Measurements from ENCODE around the gene STARD8. TPM values are rescaled to one million over a fixed set of nuclear protein-coding genes. Genes with fewer than 3 reads are reported as not detected.
"Not testable (repeated sequence)": the region's sequence is repeated elsewhere in the genome, so short reads cannot be mapped to it uniquely, and the experiment has no call there.

The STARD8 gene
- total and polyA plus RNA-seq, 2 donors (not counting 3 experiments of a cell fraction or from before 2014, with no cell fraction given) = 6.8 to 14.8 TPM

- intact Hi-C loops (cut with micrococcal nuclease) = no loop called here
- ChIA-PET POLR2A (no interaction called here), CTCF (interaction anchor here (1.1 kb wide), 1 partner anchor 82 kb away, joined by 3 read pairs; no protein-coding TSS in a partner anchor)
- DNase-seq (ENCODE audit: low read depth, low spot score) (no peak), FAIRE-seq (peak; percentile 37)
- Histone ChIP-seq H3K9me1 (replicated peaks; ENCODE audit: control insufficient read depth, extremely low read depth, insufficient read depth, low read length) (no peaks in the 10 kb centered on the region), H3K79me2 (ENCODE audit: control insufficient read depth, insufficient read depth, low read length) (no peaks in the 10 kb centered on the region), H2AFZ (ENCODE audit: low read depth, low read length) (no peak overlapping the region), H3K9ac (replicated peaks; ENCODE audit: extremely low read depth, insufficient read depth, low read length) (no peak overlapping the region), H3K27me3 (ENCODE audit: control insufficient read depth in 2 of 2, insufficient read depth in 2 of 2, low read length in 2 of 2) (peaks cover 0 to 3% of the 10 kb centered on the region in 2 experiments), H3K4me2 (ENCODE audit: insufficient read depth, low read length) (no peak overlapping the region), H3K4me3 (replicated peaks in 1 of 3; ENCODE audit: insufficient read depth in 1 of 3, low read depth in 1 of 3, low read length in 3 of 3) (no peak overlapping the region), H3K27ac (ENCODE audit: insufficient read depth, low read depth, low read length) (no peak overlapping the region), H3K36me3 (ENCODE audit: control insufficient read depth in 2 of 2, extremely low read depth in 1 of 2, insufficient read depth in 2 of 2, low read length in 2 of 2) (no peaks in the 10 kb centered on the region), H4K20me1 (replicated peaks; ENCODE audit: control insufficient read depth, extremely low read depth, insufficient read depth, low read length) (no peaks in the 10 kb centered on the region), H3K4me1 (ENCODE audit: control insufficient read depth, extremely low read depth, insufficient read depth, low read length) (no peaks in the 10 kb centered on the region), H3K9me3 (replicated peaks; ENCODE audit: control insufficient read depth, insufficient read depth, low read length) (no peaks in the 10 kb centered on the region)
- BruUV-seq (replicated peaks) = no TSS peak
- TF ChIP-seq CTCF (IDR thresholded peaks at IDR 0.05; ENCODE audit: extremely low read depth in 1 of 2, insufficient read depth in 1 of 2, low read depth in 1 of 2, low read length in 2 of 2) (no peak), POLR2AphosphoS5 (IDR thresholded peaks at IDR 0.05; ENCODE audit: insufficient read depth, low read depth, low read length) (no peak), MYC (IDR thresholded peaks at IDR 0.05; ENCODE audit: low read depth, low read length) (no peak), JUN (IDR thresholded peaks at IDR 0.05; ENCODE audit: borderline replicate concordance, insufficient read depth, insufficient read length, low read depth) (no peak), MAX (IDR thresholded peaks at IDR 0.05; ENCODE audit: insufficient read depth, insufficient read length) (no peak), EZH2 (IDR thresholded peaks at IDR 0.05; ENCODE audit: borderline replicate concordance, low read depth, low read length, severe bottlenecking) (no peak), GATA2 (IDR thresholded peaks at IDR 0.05; ENCODE audit: insufficient read depth, insufficient read length, low read depth, low read length) (no peak), POLR2A (IDR thresholded peaks at IDR 0.05; ENCODE audit: low read depth, low read length) (no peak), FOS (IDR thresholded peaks at IDR 0.05; ENCODE audit: borderline replicate concordance, insufficient read depth, low read length) (no peak)
- dilution Hi-C loops (cut with MboI; ENCODE audit: extremely low pct_ligation_motif_present, low sequenced_read_pairs) = no loop called here
Observed at GRCh38 chrX:68627986-68628385, 19.5 kb upstream of the STARD8 start.

DNA sequence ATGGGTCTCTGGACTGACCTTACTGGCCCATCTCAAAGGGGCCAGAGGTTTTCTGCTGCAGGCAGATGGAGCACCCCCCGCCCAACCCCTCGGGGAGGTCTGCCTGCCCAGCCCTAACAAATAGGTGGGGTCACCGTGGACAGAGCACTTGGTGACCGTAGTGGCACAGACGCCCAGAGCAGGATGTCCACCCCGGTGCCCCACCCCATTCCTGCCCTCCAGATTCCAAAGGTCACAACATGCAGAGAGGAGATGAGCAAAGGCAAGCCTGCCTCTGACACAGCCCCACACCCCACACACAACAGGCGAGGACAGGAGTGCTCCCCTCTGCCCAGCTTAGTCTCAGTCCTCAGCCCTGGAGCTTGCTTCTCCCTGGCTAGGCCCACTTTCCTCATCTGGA, 17.5 kb upstream of the STARD8 start:
- peak; percentile 74 for FAIRE-seq
- CTCF ChIA-PET, POLR2A ChIA-PET: not testable (repeated sequence)

More for the DNA sequence above, 17.5 kb upstream of the STARD8 start:
- H3K27me3 ChIP-seq (ENCODE audit: control insufficient read depth in 2 of 2, insufficient read depth in 2 of 2, low read length in 2 of 2); H3K36me3 ChIP-seq (ENCODE audit: control insufficient read depth in 2 of 2, extremely low read depth in 1 of 2, insufficient read depth in 2 of 2, low read length in 2 of 2); H3K9me1 ChIP-seq (replicated peaks; ENCODE audit: control insufficient read depth, extremely low read depth, insufficient read depth, low read length); H3K9me3 ChIP-seq (replicated peaks; ENCODE audit: control insufficient read depth, insufficient read depth, low read length); H3K4me2 ChIP-seq (ENCODE audit: insufficient read depth, low read length); H3K9ac ChIP-seq (replicated peaks; ENCODE audit: extremely low read depth, insufficient read depth, low read length); BruUV-seq (replicated peaks); H3K27ac ChIP-seq (ENCODE audit: insufficient read depth, low read depth, low read length); H4K20me1 ChIP-seq (replicated peaks; ENCODE audit: control insufficient read depth, extremely low read depth, insufficient read depth, low read length); H3K79me2 ChIP-seq (ENCODE audit: control insufficient read depth, insufficient read depth, low read length); dilution Hi-C loops (cut with MboI; ENCODE audit: extremely low pct_ligation_motif_present, low sequenced_read_pairs); intact Hi-C loops (cut with micrococcal nuclease); H3K4me1 ChIP-seq (ENCODE audit: control insufficient read depth, extremely low read depth, insufficient read depth, low read length); H3K4me3 ChIP-seq (replicated peaks in 1 of 3; ENCODE audit: insufficient read depth in 1 of 3, low read depth in 1 of 3, low read length in 3 of 3); DNase-seq (ENCODE audit: low read depth, low spot score); H2AFZ ChIP-seq (ENCODE audit: low read depth, low read length): not testable (repeated sequence)
